GM13976 (cell line): ENCODE measurements around the gene MT4.

Experiments used
- DNase-seq: peaks from one replicate; pipeline ENCODE4 v3.0.0; 2012; ENCODE audit warnings: low spot score
- CTCF ChIP-seq: IDR thresholded peaks from 2 replicates; pipeline ENCODE4 v1.5.1; 2012; ENCODE audit warnings: borderline replicate concordance, mild to moderate bottlenecking; ENCODE audit not compliant: insufficient read depth; ENCODE audit errors: extremely low read depth, missing control alignments, control extremely low read depth
- in situ Hi-C: fragments of 300-500 bp; cut with MboI; formaldehyde crosslinking; loops from one replicate; pipeline ENCODE4 v1.12.0; 2022; ENCODE audit warnings: low sequenced_read_pairs, mixed read lengths, inconsistent platforms; ENCODE audit not compliant: unreplicated experiment

MT4 gene

GRCh38 chr16:56525236-56525635, 39.6 kb upstream of the MT4 start:
- TF ChIP-seq CTCF, result no peak
- no peak for DNase-seq
- in situ Hi-C loops, result no loop called here

GRCh38 chr16:56530872-56531271, 34.0 kb upstream of the MT4 start:
- in situ Hi-C loops, result no loop called here
- TF ChIP-seq CTCF, result no peak
- DNase-seq, result no peak

- in situ Hi-C loops, result no loop called here
- TF ChIP-seq CTCF, result no peak
- DNase-seq, result no peak
Measured at GRCh38 chr16:56532714-56533113, 32.2 kb upstream of the MT4 start.

GRCh38 chr16:56534847-56535383, 30.0 kb upstream of the MT4 start:
- no peak for DNase-seq
- in situ Hi-C loops, result no loop called here
- no peak for TF ChIP-seq CTCF

- in situ Hi-C loops, result no loop called here
- no peak for DNase-seq
- no peak for TF ChIP-seq CTCF
Measured at GRCh38 chr16:56538331-56538730, 26.5 kb upstream of the MT4 start.

- no peak for DNase-seq
- in situ Hi-C loops, result no loop called here
- TF ChIP-seq CTCF, result no peak
Measured at GRCh38 chr16:56539656-56540055, 25.2 kb upstream of the MT4 start.

- in situ Hi-C loops, result no loop called here
- DNase-seq, result no peak
- TF ChIP-seq CTCF, result no peak
Measured at GRCh38 chr16:56542039-56542438, 22.8 kb upstream of the MT4 start.
